HepG2 (cell line): ENCODE measurements around the gene BANP. TPM values are rescaled to one million over a fixed set of nuclear protein-coding genes. Genes with fewer than 3 reads are reported as not detected.

Source experiments
- HHEX ChIP-seq: IDR thresholded peaks from 2 replicates; pipeline ENCODE4 v1.6.1; 2016; ENCODE audit warnings: control low read depth
- HMGXB3 ChIP-seq: sonication (generic); formaldehyde crosslinking; IDR thresholded peaks from 2 replicates; pipeline ENCODE4 v1.4.0; 2020; ENCODE audit warnings: missing genetic modification reagents, borderline replicate concordance
- TBL1XR1 ChIP-seq: fragments of 150-350 bp; IDR thresholded peaks from 2 replicates; pipeline ENCODE4 v1.6.1; 2014; ENCODE audit warnings: borderline replicate concordance, low read length; ENCODE audit not compliant: partially characterized antibody
- ZBTB40 ChIP-seq, 2 experiments: fragments of 450-650 bp in 1 of 2; sonication (generic) in 1 of 2; formaldehyde crosslinking in 1 of 2; IDR thresholded peaks; 2 replicates each; pipeline versions ENCODE4 v1.6.1 to v1.8.0; 2016 to 2022; ENCODE audit warnings: antibody characterized with exemption in 1 of 2, mild to moderate bottlenecking in 1 of 2, missing genetic modification reagents in 1 of 2
- ZNF232 ChIP-seq: sonication (generic); formaldehyde crosslinking; IDR thresholded peaks from 2 replicates; pipeline ENCODE4 v1.4.0; 2020; ENCODE audit warnings: missing genetic modification reagents, borderline replicate concordance
- ZNF580 ChIP-seq: IDR thresholded peaks from 2 replicates; pipeline ENCODE4 v1.6.1; 2016; ENCODE audit warnings: low read depth, borderline replicate concordance
- ZNF589 ChIP-seq: sonication (generic); formaldehyde crosslinking; conservative IDR thresholded peaks from 2 replicates; pipeline ENCODE4 v1.8.0; 2022; ENCODE audit warnings: mild to moderate bottlenecking, moderate library complexity, missing genetic modification reagents
- ZNF768 ChIP-seq: sonication (generic); formaldehyde crosslinking; IDR thresholded peaks from 2 replicates; pipeline ENCODE4 v1.4.0; 2020; ENCODE audit warnings: missing genetic modification reagents
- ZNF775 ChIP-seq: sonication (generic); formaldehyde crosslinking; IDR thresholded peaks from 2 replicates; pipeline ENCODE4 v1.4.0; 2020; ENCODE audit warnings: missing genetic modification reagents, mild to moderate bottlenecking, moderate library complexity, borderline replicate concordance
- polyA plus RNA-seq, 8 experiments: library from polyadenylated mRNA; depleted of rRNA in 3 of 8; stranded (reverse) in 7 of 8; unstranded in 1 of 8; fragments of >200 nt; fragmentation: Illumina TruSeq in 4 of 8; extraction: Trizol in 4 of 8; gene quantifications; 2 replicates each; pipeline versions ENCODE4 v1.2.1 to v1.2.3, GENCODE V29; 2011 to 2016; ENCODE audit warnings: low read depth in 4 of 8, missing spikeins in 1 of 8, mixed read lengths in 1 of 8; ENCODE audit not compliant: insufficient read depth in 1 of 8
- total RNA-seq, 5 experiments: library from RNA; depleted of rRNA; stranded (reverse); fragments of >200 nt; fragmentation: Illumina TruSeq; extraction: Trizol; gene quantifications; 2 replicates each; pipeline ENCODE4 v1.2.3, GENCODE V29; 2016; ENCODE audit warnings: low read depth in 1 of 5
- TF ChIP-seq, protein P1 (sequence below), 2 experiments: IDR thresholded peaks; 2 replicates each; pipeline ENCODE4 v1.6.1; 2011 to 2012; ENCODE audit warnings: low read length in 2 of 2, borderline replicate concordance in 1 of 2, low read depth in 1 of 2, mild to moderate bottlenecking in 1 of 2, moderate library complexity in 1 of 2

BANP gene
- total and polyA plus RNA-seq, 2 of the 13 experiments (the other 11 are each of a cell fraction or from before 2014, with no cell fraction given): 20.2 to 23.8 TPM

GRCh38 chr16:87949071-87949744 is 2.0 kb upstream of the BANP start (continued):
- TF ChIP-seq, protein P1, sequence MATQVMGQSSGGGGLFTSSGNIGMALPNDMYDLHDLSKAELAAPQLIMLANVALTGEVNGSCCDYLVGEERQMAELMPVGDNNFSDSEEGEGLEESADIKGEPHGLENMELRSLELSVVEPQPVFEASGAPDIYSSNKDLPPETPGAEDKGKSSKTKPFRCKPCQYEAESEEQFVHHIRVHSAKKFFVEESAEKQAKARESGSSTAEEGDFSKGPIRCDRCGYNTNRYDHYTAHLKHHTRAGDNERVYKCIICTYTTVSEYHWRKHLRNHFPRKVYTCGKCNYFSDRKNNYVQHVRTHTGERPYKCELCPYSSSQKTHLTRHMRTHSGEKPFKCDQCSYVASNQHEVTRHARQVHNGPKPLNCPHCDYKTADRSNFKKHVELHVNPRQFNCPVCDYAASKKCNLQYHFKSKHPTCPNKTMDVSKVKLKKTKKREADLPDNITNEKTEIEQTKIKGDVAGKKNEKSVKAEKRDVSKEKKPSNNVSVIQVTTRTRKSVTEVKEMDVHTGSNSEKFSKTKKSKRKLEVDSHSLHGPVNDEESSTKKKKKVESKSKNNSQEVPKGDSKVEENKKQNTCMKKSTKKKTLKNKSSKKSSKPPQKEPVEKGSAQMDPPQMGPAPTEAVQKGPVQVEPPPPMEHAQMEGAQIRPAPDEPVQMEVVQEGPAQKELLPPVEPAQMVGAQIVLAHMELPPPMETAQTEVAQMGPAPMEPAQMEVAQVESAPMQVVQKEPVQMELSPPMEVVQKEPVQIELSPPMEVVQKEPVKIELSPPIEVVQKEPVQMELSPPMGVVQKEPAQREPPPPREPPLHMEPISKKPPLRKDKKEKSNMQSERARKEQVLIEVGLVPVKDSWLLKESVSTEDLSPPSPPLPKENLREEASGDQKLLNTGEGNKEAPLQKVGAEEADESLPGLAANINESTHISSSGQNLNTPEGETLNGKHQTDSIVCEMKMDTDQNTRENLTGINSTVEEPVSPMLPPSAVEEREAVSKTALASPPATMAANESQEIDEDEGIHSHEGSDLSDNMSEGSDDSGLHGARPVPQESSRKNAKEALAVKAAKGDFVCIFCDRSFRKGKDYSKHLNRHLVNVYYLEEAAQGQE (IDR thresholded peaks at IDR 0.05; ENCODE audit: borderline replicate concordance in 1 of 2, low read depth in 1 of 2, low read length in 2 of 2): no peak; a peak in 1 of 4 replicates
- peak; percentile 61; the same call in 1 of the 2 replicates for TF ChIP-seq ZNF232 (CRISPR knock-in tag)
- TF ChIP-seq ZNF775 (CRISPR knock-in tag): no peak
- no peak for TF ChIP-seq ZNF768
- no peak for TF ChIP-seq TBL1XR1
- peak; percentile 42; the same call in 1 of the 2 replicates for TF ChIP-seq ZNF580 (CRISPR knock-in tag)
- TF ChIP-seq ZBTB40 (IDR thresholded peaks at IDR 0.05): no peak
- TF ChIP-seq ZBTB40 (CRISPR knock-in tag; IDR thresholded peaks at IDR 0.05): peak; percentile 58
- TF ChIP-seq HMGXB3 (CRISPR knock-in tag): peak; percentile 93
- TF ChIP-seq HHEX: no peak
- no peak for TF ChIP-seq ZNF589 (CRISPR knock-in tag)
